ENCODE data around the gene FRYL.

The FRYL gene

GRCh38 chr4:48767055-48767929 lies 12.8 kb downstream of the FRYL start:
- Histone ChIP-seq H3K9ac (ENCODE audit: low read length) (no peak overlapping the region), H3K27ac (ENCODE audit: low read depth, low read length, poor library complexity, severe bottlenecking) (no peak overlapping the region), H3F3A (ENCODE audit: insufficient read depth, low read length) (no peaks in the 10 kb centered on the region), H3K9me2 (ENCODE audit: low read depth, low read length) (no peaks in the 10 kb centered on the region), H3K4me1 (ENCODE audit: insufficient read depth, low read length, severe bottlenecking) (peaks cover 4% of the 10 kb centered on the region), H4K20me1 (ENCODE audit: insufficient read depth, low read length) (no peaks in the 10 kb centered on the region), H3K36me3 (ENCODE audit: insufficient read depth, low read length) (peaks cover 32% of the 10 kb centered on the region), H2AFZ (ENCODE audit: low read length) (no peak overlapping the region), H3K9me3 (ENCODE audit: low read length) (peaks cover 9% of the 10 kb centered on the region), H3K79me2 (ENCODE audit: insufficient read depth, low read length) (peaks cover 98% of the 10 kb centered on the region), H3K27me3 (ENCODE audit: insufficient read depth, low read length) (no peaks in the 10 kb centered on the region), H3K4me3 (ENCODE audit: low read depth, low read length, poor library complexity, severe bottlenecking) (no peak overlapping the region), H3K4me2 (ENCODE audit: low read length) (no peak overlapping the region)
- no peak for TF ChIP-seq CTCF (IDR thresholded peaks at IDR 0.05; ENCODE audit: low read length)
- TF ChIP-seq EZH2 (IDR thresholded peaks at IDR 0.05; ENCODE audit: borderline replicate concordance, low read length), result no peak

- H3K36me3 ChIP-seq (ENCODE audit: insufficient read depth, low read length), result peaks cover 35% of the 10 kb centered on the region
Observed at GRCh38 chr4:48766131-48766792, 13.8 kb downstream of the FRYL start.

GRCh38 chr4:48762408-48762807 lies 17.7 kb downstream of the FRYL start:
- H3K79me2 ChIP-seq (ENCODE audit: insufficient read depth, low read length), result peaks cover 82% of the 10 kb centered on the region
- no peak for TF ChIP-seq EZH2 (IDR thresholded peaks at IDR 0.05; ENCODE audit: borderline replicate concordance, low read length)
- TF ChIP-seq CTCF (IDR thresholded peaks at IDR 0.05; ENCODE audit: low read length), result no peak
- H2AFZ ChIP-seq (ENCODE audit: low read length), result no peak overlapping the region
- H3K4me2 ChIP-seq (ENCODE audit: low read length), result no peak overlapping the region
- no peaks in the 10 kb centered on the region for H3F3A ChIP-seq (ENCODE audit: insufficient read depth, low read length)
- no peaks in the 10 kb centered on the region for H3K27me3 ChIP-seq (ENCODE audit: insufficient read depth, low read length)
- no peak overlapping the region for H3K27ac ChIP-seq (ENCODE audit: low read depth, low read length, poor library complexity, severe bottlenecking)
- H4K20me1 ChIP-seq (ENCODE audit: insufficient read depth, low read length), result no peaks in the 10 kb centered on the region
- H3K4me3 ChIP-seq (ENCODE audit: low read depth, low read length, poor library complexity, severe bottlenecking), result no peak overlapping the region
- H3K4me1 ChIP-seq (ENCODE audit: insufficient read depth, low read length, severe bottlenecking), result no peaks in the 10 kb centered on the region
- no peak overlapping the region for H3K9ac ChIP-seq (ENCODE audit: low read length)
- no peaks in the 10 kb centered on the region for H3K9me2 ChIP-seq (ENCODE audit: low read depth, low read length)
- peaks cover 27% of the 10 kb centered on the region for H3K36me3 ChIP-seq (ENCODE audit: insufficient read depth, low read length)
- no peaks in the 10 kb centered on the region for H3K9me3 ChIP-seq (ENCODE audit: low read length)

More at GRCh38 chr4:48766131-48766792, 13.8 kb downstream of the FRYL start:
- H4K20me1 ChIP-seq (ENCODE audit: insufficient read depth, low read length), result no peaks in the 10 kb centered on the region
- H3K4me3 ChIP-seq (ENCODE audit: low read depth, low read length, poor library complexity, severe bottlenecking), result no peak overlapping the region
- H3F3A ChIP-seq (ENCODE audit: insufficient read depth, low read length), result no peaks in the 10 kb centered on the region
- peaks cover 98% of the 10 kb centered on the region for H3K79me2 ChIP-seq (ENCODE audit: insufficient read depth, low read length)
- peaks cover 4% of the 10 kb centered on the region for H3K9me3 ChIP-seq (ENCODE audit: low read length)
- no peak for TF ChIP-seq CTCF (IDR thresholded peaks at IDR 0.05; ENCODE audit: low read length)
- TF ChIP-seq EZH2 (IDR thresholded peaks at IDR 0.05; ENCODE audit: borderline replicate concordance, low read length), result no peak
- H3K4me2 ChIP-seq (ENCODE audit: low read length), result no peak overlapping the region
- H3K4me1 ChIP-seq (ENCODE audit: insufficient read depth, low read length, severe bottlenecking), result no peaks in the 10 kb centered on the region
- no peak overlapping the region for H2AFZ ChIP-seq (ENCODE audit: low read length)
- H3K9me2 ChIP-seq (ENCODE audit: low read depth, low read length), result no peaks in the 10 kb centered on the region
- no peak overlapping the region for H3K27ac ChIP-seq (ENCODE audit: low read depth, low read length, poor library complexity, severe bottlenecking)
- no peaks in the 10 kb centered on the region for H3K27me3 ChIP-seq (ENCODE audit: insufficient read depth, low read length)
- no peak overlapping the region for H3K9ac ChIP-seq (ENCODE audit: low read length)

Data from OCI-LY1 (cell line).